H9 (cell line): ENCODE results near the gene ADARB2. TPM values are rescaled to one million over a fixed set of nuclear protein-coding genes. Genes with fewer than 3 reads are reported as not detected.
A peak's percentile ranks its signal among the peaks of the same experiment; 100 is the strongest.

Experiments used
- DNase-seq: peaks from one replicate; pipeline ENCODE4 v3.0.0-alpha.2; 2017
- H2AFZ ChIP-seq: one replicate; pipeline ENCODE4 v1.6.1; 2013; ENCODE audit warnings: mild to moderate bottlenecking, low read length, control low read depth, moderate library complexity
- H2AK5ac ChIP-seq: 2 replicates; pipeline ENCODE4 v1.6.1; 2013; ENCODE audit warnings: low read length, control low read depth, mixed read lengths; ENCODE audit not compliant: insufficient read length
- H2BK120ac ChIP-seq: one replicate; pipeline ENCODE4 v1.6.1; 2013; ENCODE audit warnings: low read depth, mild to moderate bottlenecking, low read length, control low read depth, inconsistent platforms; ENCODE audit not compliant: poor library complexity, severe bottlenecking
- H2BK12ac ChIP-seq: 2 replicates; pipeline ENCODE4 v1.6.1; 2013; ENCODE audit warnings: low read length, control low read depth, mixed read lengths, low read depth; ENCODE audit not compliant: insufficient read length
- H2BK15ac ChIP-seq: 2 replicates; pipeline ENCODE4 v1.6.1; 2013; ENCODE audit warnings: low read depth, low read length, control low read depth
- H2BK20ac ChIP-seq: one replicate; pipeline ENCODE4 v1.6.1; 2013; ENCODE audit warnings: low read depth, mild to moderate bottlenecking, low read length, control low read depth, inconsistent platforms; ENCODE audit not compliant: poor library complexity, severe bottlenecking
- H2BK5ac ChIP-seq: 2 replicates; pipeline ENCODE4 v1.6.1; 2013; ENCODE audit warnings: low read length, control low read depth, mixed read lengths; ENCODE audit not compliant: insufficient read length
- H3K14ac ChIP-seq: 2 replicates; pipeline ENCODE4 v1.6.1; 2013; ENCODE audit warnings: low read length, control low read depth; ENCODE audit not compliant: insufficient read depth
- H3K18ac ChIP-seq: 2 replicates; pipeline ENCODE4 v1.6.1; 2013; ENCODE audit warnings: low read depth, mild to moderate bottlenecking, mixed read lengths, low read length, control low read depth; ENCODE audit not compliant: insufficient read length
- H3K23ac ChIP-seq: 2 replicates; pipeline ENCODE4 v1.6.1; 2013; ENCODE audit warnings: low read length, control low read depth, mixed read lengths, low read depth; ENCODE audit not compliant: insufficient read length
- H3K23me2 ChIP-seq: 2 replicates; pipeline ENCODE4 v1.6.1; 2013; ENCODE audit warnings: low read depth, mild to moderate bottlenecking, mixed read lengths, low read length, control low read depth; ENCODE audit not compliant: insufficient read length, poor library complexity, severe bottlenecking
- H3K27ac ChIP-seq: 2 replicates; pipeline ENCODE4 v1.5.1; 2013; ENCODE audit warnings: low read length, control low read depth, mixed read lengths, low read depth; ENCODE audit not compliant: insufficient read length
- H3K27me3 ChIP-seq: 2 replicates; pipeline ENCODE4 v1.6.1; 2013; ENCODE audit warnings: low read length, control low read depth, inconsistent platforms; ENCODE audit not compliant: insufficient read depth
- H3K4ac ChIP-seq: 2 replicates; pipeline ENCODE4 v1.6.1; 2013; ENCODE audit warnings: low read depth, mild to moderate bottlenecking, control low read depth, inconsistent platforms, low read length, moderate library complexity
- H3K4me1 ChIP-seq: 2 replicates; pipeline ENCODE4 v1.6.1; 2013; ENCODE audit warnings: low read length, control low read depth, inconsistent platforms; ENCODE audit not compliant: insufficient read depth
- H3K4me2 ChIP-seq: 2 replicates; pipeline ENCODE4 v1.6.1; 2013; ENCODE audit warnings: low read length, control low read depth, mixed read lengths; ENCODE audit not compliant: insufficient read length, insufficient read depth
- H3K56ac ChIP-seq: 2 replicates; pipeline ENCODE4 v1.6.1; 2013; ENCODE audit warnings: low read depth, mild to moderate bottlenecking, mixed read lengths, low read length, control low read depth; ENCODE audit not compliant: insufficient read length
- H3K79me1 ChIP-seq: 2 replicates; pipeline ENCODE4 v1.6.1; 2013; ENCODE audit warnings: low read depth, mild to moderate bottlenecking, moderate library complexity, low read length, control low read depth, inconsistent platforms; ENCODE audit not compliant: insufficient read depth, poor library complexity, severe bottlenecking
- H3K79me2 ChIP-seq: 2 replicates; pipeline ENCODE4 v1.6.1; 2013; ENCODE audit warnings: low read length, control low read depth, inconsistent platforms; ENCODE audit not compliant: insufficient read depth
- H3K9ac ChIP-seq: 2 replicates; pipeline ENCODE4 v1.6.1; 2013; ENCODE audit warnings: low read length, control low read depth, mixed read lengths; ENCODE audit not compliant: insufficient read length; ENCODE audit errors: extremely low read depth
- H3K9me3 ChIP-seq: one replicate; pipeline ENCODE4 v1.6.1; 2013; ENCODE audit warnings: low read depth, low read length, inconsistent platforms; ENCODE audit not compliant: control insufficient read depth
- H3T11ph ChIP-seq: one replicate; pipeline ENCODE4 v1.6.1; 2013; ENCODE audit warnings: mild to moderate bottlenecking, low read length, control low read depth, inconsistent platforms
- H4K20me1 ChIP-seq: one replicate; pipeline ENCODE4 v1.6.1; 2013; ENCODE audit not compliant: control insufficient read depth, insufficient read length, insufficient read depth
- H4K5ac ChIP-seq: 2 replicates; pipeline ENCODE4 v1.6.1; 2013; ENCODE audit warnings: low read depth, mild to moderate bottlenecking, mixed read lengths, low read length, control low read depth; ENCODE audit not compliant: insufficient read length
- H4K8ac ChIP-seq: replicated peaks from 2 replicates; pipeline ENCODE4 v1.6.1; 2013; ENCODE audit warnings: low read length, control low read depth, mixed read lengths, low read depth; ENCODE audit not compliant: insufficient read length
- H4K91ac ChIP-seq: 2 replicates; pipeline ENCODE4 v1.6.1; 2013; ENCODE audit warnings: low read depth, mild to moderate bottlenecking, moderate library complexity, mixed read lengths, low read length, control low read depth; ENCODE audit not compliant: insufficient read length
- H3K27ac Mint-ChIP-seq, 3 experiments: 2 replicates in 2 of 3; 3 replicates in 1 of 3; pipeline ENCODE4 v1.8.0; 2020 to 2021; ENCODE audit warnings: mixed read lengths in 3 of 3, mild to moderate bottlenecking in 1 of 3, moderate library complexity in 1 of 3
- H3K27me3 Mint-ChIP-seq: 2 replicates; pipeline ENCODE4 v1.8.0; 2021; ENCODE audit warnings: low read depth, mild to moderate bottlenecking, moderate library complexity, mixed read lengths
- H3K36me3 Mint-ChIP-seq, 3 experiments: 2 replicates in 2 of 3; 3 replicates in 1 of 3; pipeline ENCODE4 v1.8.0; 2020 to 2021; ENCODE audit warnings: low read depth in 3 of 3, mixed read lengths in 3 of 3; ENCODE audit not compliant: insufficient read depth in 1 of 3
- H3K4me1 Mint-ChIP-seq, 2 experiments: 2 replicates each; pipeline ENCODE4 v1.8.0; 2020; ENCODE audit warnings: mixed read lengths in 2 of 2
- H3K4me3 Mint-ChIP-seq, 2 experiments: 2 replicates in 1 of 2; 3 replicates in 1 of 2; pipeline ENCODE4 v1.8.0; 2020 to 2021; ENCODE audit warnings: mild to moderate bottlenecking in 2 of 2, mixed read lengths in 2 of 2, moderate library complexity in 1 of 2
- H3K9me3 Mint-ChIP-seq, 2 experiments: 2 replicates in 1 of 2; 3 replicates in 1 of 2; pipeline ENCODE4 v1.8.0; 2020; ENCODE audit warnings: mild to moderate bottlenecking in 2 of 2, mixed read lengths in 2 of 2, moderate library complexity in 1 of 2
- WGBS: extraction: QIAGEN DNeasy Blood & Tissue Kit; methylation state at CpG from one replicate; pipeline ENCODE4 v1.1.7; 2013; ENCODE audit warnings: missing lambda C conversion rate, low lambda C conversion rate, mixed read lengths; ENCODE audit not compliant: insufficient read length; ENCODE audit errors: extremely low coverage; 5-methylcytosine and 5-hydroxymethylcytosine counted together
- total RNA-seq: library from RNA; stranded (reverse); gene quantifications from 2 replicates; pipeline ENCODE4 v1.2.1, GENCODE V29; 2021
- TF ChIP-seq, protein P1 (sequence below): fragments of 200-600 bp; sonication (generic); conservative IDR thresholded peaks from 3 replicates; pipeline ENCODE4 v1.8.0; 2021; ENCODE audit warnings: antibody characterized with exemption, mild to moderate bottlenecking

The ADARB2 gene
- total RNA-seq, 1 experiment from 2014 or later = 0.87 TPM

DNA sequence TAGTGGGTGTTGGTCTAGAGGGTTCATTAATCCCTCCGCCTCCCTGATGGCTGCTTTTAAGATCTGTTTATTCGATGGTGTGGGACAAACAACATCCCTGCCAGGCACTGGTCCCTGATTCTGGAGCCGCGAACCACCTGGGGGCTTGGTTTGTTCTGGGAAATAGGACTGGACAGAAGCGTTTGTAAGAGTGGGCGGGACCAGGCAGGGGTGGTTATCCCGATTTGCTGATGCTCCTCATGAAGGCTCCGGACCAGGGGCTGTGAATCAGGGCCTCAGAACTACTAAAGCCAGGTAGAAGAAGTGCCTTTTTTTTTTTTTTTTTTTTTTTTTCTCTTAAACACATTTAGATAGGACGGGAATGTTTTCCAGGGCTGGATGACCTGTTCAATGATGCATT, 407.7 kb downstream of the ADARB2 start:
- H3K9me3 ChIP-seq = no peaks in the 10 kb centered on the region
- H3K79me1 ChIP-seq = no peaks in the 10 kb centered on the region
- Mint-ChIP-seq H3K27me3 (peaks cover 4% of the 10 kb centered on the region), H3K27ac (peak overlapping the region in 1 of 3 experiments; percentile 57; a peak in 2 of 7 replicates), H3K4me1 (peaks cover 16 to 18% of the 10 kb centered on the region in 2 experiments), H3K4me3 (no peak overlapping the region), H3K9me3 (peaks cover 14 to 15% of the 10 kb centered on the region in 2 experiments), H3K36me3 (peaks cover 4 to 15% (median 9%) of the 10 kb centered on the region in 3 experiments)
- H3K4me1 ChIP-seq = no peaks in the 10 kb centered on the region
- no peak overlapping the region for H2BK15ac ChIP-seq
- no peak overlapping the region for H3K4ac ChIP-seq
- H3K79me2 ChIP-seq = no peaks in the 10 kb centered on the region
- H2BK5ac ChIP-seq = no peak overlapping the region
- H2AK5ac ChIP-seq = no peak overlapping the region
- no peak overlapping the region for H3K9ac ChIP-seq
- H3K27ac ChIP-seq = no peak overlapping the region
- no peaks in the 10 kb centered on the region for H4K20me1 ChIP-seq
- no peak overlapping the region for H3K56ac ChIP-seq
- no peak overlapping the region for H3K14ac ChIP-seq
- no peak overlapping the region for H3K18ac ChIP-seq
- H3T11ph ChIP-seq = no peak overlapping the region
- H2BK120ac ChIP-seq = no peak overlapping the region
- no peak overlapping the region for H4K8ac ChIP-seq
- H3K23ac ChIP-seq = no peak overlapping the region
- H2BK12ac ChIP-seq = no peak overlapping the region
- H2BK20ac ChIP-seq = no peak overlapping the region
- no CpG with 5 or more reads among the region's 9 CpGs for WGBS
- no peaks in the 10 kb centered on the region for H3K27me3 ChIP-seq
- DNase-seq = no peak
- H4K91ac ChIP-seq = no peak overlapping the region
- H2AFZ ChIP-seq = no peak overlapping the region
- TF ChIP-seq, protein P1, sequence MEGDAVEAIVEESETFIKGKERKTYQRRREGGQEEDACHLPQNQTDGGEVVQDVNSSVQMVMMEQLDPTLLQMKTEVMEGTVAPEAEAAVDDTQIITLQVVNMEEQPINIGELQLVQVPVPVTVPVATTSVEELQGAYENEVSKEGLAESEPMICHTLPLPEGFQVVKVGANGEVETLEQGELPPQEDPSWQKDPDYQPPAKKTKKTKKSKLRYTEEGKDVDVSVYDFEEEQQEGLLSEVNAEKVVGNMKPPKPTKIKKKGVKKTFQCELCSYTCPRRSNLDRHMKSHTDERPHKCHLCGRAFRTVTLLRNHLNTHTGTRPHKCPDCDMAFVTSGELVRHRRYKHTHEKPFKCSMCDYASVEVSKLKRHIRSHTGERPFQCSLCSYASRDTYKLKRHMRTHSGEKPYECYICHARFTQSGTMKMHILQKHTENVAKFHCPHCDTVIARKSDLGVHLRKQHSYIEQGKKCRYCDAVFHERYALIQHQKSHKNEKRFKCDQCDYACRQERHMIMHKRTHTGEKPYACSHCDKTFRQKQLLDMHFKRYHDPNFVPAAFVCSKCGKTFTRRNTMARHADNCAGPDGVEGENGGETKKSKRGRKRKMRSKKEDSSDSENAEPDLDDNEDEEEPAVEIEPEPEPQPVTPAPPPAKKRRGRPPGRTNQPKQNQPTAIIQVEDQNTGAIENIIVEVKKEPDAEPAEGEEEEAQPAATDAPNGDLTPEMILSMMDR = no peak
- no peak overlapping the region for H4K5ac ChIP-seq
- no peaks in the 10 kb centered on the region for H3K23me2 ChIP-seq
- no peak overlapping the region for H3K4me2 ChIP-seq
